CMK (cell line): ENCODE data around the gene FCN1.
"Not testable (repeated sequence)": the region's sequence is repeated elsewhere in the genome, so short reads cannot be mapped to it uniquely, and the experiment has no call there.

ENCODE experiments used
- DNase-seq: peaks from one replicate; pipeline ENCODE4 v3.0.0-alpha.2; 2010; ENCODE audit warnings: low read depth

The FCN1 gene

DNA sequence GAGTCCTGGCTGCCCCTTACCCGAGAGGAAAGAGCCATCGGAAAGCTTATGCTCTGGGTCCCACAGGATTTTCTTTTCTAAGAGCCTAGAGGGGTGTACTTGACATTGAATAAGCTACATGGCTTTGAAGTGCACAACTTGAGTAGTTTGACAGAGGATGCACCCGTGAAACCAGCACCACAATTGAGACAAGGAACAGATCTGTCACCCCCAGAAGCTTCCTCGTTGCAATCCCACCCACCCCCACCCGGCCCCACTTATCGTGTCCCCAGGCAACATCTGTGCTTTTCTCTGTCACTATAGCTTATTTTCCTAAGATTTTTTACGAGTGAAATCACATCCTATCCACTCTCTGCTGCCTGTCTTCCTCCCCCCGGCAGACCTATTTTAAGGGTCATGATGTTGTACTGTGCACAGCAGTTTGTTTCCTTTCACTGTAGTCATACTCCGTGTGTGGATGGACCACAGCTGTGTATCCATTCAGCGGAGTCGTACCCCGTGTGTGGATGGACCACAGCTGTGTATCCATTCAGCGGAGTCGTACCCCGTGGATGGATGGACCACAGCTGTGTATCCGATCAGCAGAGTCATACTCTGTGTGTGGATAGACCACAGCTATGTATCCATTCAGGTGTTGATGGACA lies 45.9 kb downstream of the FCN1 start:
- no peak for DNase-seq

DNA sequence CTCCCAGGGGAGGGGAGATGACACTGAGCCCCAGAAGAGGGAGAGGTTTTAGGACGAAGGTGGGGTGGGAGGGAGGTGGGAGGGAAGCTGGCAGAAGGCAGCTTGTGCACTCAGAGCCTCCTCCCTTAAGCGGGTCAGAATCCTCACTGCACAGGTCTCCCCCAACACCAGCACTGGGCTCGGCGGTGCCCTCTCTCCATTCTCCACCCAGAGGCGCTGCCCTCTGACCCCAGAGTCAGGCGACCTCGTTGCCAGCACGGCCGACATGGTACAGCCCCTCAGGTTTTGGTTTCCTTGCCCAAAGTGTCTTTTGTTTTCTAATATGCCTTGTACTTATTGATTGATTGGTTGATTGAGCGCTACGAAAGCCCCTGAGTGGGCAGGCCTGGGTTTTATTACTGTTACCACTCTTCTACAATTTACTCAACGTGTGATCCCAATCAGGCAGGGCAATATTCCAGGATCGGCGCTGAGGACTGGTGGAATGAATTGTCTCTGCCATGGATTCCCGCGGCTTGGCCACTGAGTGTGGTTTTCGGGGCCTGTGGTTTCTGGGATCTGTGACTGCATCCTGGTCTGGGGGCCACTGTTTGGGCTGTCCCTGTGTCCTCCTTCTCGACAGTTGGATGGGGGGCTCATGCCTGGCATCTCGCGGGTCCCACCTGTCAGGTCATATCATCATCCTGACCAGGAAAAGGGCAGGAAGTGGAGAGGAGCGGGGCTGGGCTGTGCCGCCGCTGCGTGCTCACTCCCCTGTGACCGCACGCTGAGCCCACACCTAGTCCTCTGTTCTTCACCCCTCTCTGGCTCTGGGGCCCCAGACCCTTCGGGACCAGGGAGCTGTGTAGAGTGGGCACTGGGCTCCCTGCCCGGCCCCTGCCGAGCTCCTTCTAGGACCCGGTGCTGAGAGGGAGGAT lies 46.7 kb downstream of the FCN1 start:
- DNase-seq = no peak

DNA sequence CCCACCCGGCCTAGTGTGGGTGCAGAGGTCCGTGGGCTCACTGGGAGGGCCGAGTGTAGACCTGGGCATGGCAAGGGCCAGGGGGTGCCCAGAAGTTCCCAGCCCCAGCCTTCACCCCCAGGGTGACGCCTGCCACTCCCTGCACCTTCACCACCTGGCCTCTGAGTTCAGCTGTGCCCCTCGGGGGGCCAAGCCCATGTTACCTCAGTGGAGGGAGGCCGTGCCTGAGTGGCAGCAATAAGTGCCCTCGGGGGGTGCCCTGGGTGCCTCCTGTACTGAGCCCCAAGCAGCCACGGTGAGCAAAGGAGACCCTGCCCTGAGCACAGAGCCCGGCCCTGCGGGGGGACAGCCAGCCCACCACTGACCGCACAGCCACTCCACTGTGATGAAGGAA lies 47.4 kb downstream of the FCN1 start:
- no peak for DNase-seq

DNA sequence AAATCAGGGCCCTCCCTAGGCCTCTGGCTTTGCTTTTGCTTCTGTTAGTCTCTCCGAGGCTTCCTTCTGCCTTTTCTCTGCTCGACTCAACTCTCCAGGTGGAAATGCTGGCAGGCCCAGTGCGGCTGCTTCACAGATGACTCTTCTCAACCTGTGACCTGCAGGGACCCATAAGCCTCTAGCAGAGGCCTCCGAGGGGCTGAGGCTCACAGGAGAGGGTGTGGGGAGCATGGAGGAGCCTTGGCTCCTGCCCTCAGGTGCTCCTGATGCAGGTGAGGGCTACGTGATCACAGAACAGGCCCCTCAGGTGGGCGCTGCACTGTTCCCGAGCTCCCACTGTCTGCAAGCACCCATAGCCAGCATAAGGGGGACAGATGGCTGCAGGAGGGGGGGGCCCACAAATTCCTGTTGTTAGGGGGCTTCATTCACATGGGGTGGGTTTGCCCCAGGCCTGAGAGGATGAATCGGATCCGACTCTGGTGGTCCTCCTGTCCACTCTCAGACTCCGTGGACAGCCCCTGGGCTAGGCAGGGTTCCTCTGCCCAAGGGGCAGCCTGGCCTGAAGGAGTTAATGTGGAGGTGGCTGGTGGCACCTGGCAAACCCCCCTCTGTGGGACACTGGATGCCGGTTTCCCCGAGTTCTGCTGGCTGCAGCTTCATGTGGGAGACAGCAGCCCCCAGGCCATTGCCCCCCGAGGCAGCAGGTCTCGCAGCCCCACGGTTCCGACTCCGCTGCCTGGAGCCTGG lies 48.0 kb downstream of the FCN1 start:
- DNase-seq = no peak

DNA sequence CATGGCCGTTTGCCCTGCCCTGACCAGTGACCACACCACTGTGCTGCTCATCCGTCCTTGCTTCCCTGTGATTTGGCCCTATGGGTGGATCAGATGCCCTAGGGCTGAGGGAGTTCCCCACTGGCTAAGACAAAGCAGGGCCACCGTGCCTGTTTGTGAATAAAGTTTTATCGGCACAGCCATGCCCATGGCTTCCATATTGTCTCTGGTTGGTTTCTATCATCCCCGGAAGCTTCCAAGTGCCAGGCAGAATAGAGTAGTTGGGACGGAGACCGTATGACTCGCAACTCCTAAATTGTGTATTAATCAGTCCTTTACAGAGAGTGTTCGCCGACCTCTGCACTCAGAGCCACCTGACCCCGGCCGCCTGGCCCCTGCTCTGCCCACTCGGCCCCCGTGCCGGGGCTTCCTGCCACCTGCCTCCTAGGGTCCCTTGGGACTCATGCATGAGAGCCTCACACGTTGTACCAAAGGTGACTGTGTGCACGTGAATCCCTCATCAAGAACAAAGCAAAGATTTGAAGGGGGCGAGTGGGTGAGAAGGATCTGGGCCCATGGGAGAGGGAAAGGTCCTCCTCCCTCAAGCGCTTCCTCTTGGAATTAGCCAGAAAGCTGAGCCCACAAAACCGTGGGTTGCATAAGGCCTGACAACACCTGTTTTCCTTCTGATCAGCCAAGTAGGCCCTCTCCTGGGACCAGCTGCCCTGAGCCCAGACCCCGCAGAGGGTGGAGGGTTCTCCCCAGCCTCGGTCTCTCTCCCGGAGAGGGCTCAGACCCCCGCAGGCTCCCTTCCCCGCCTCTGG lies 48.8 kb downstream of the FCN1 start:
- no peak for DNase-seq

DNA sequence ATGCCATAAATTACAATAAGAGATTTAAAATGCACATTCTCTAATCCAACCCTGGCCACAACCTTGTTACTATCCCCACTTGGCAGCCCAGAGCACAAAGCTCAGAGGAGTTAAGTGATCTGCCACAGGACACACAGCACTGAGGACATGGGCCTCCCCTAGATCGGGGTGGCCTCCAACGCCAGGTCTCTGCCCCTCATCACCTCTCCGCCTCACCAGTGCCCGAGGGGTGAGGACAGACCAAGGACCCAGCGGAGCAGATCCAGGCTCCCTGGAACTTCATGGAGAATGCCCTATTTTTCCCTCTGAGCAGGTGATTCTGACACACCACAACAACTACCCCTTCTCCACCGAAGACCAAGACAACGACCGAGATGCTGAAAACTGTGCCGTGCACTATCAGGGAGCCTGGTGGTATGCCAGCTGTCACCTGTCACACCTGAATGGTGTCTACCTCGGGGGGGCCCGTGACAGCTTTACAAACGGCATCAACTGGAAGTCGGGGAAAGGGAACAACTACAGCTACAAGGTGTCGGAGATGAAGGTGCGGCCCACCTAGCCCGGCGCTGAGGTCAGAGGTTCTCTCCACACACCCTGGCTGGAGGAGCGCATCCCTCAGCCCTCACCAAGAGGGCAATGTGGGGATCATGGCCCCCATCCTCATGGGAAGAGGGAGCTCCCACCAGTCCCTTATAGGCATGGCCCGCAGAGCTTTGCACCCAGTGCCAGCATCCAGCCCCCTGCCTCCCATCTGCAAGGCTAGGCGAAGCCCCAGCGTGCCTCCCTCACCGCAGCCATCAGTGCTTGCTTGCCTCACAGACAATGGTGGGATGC lies 49.6 kb downstream of the FCN1 start:
- no peak for DNase-seq

DNA sequence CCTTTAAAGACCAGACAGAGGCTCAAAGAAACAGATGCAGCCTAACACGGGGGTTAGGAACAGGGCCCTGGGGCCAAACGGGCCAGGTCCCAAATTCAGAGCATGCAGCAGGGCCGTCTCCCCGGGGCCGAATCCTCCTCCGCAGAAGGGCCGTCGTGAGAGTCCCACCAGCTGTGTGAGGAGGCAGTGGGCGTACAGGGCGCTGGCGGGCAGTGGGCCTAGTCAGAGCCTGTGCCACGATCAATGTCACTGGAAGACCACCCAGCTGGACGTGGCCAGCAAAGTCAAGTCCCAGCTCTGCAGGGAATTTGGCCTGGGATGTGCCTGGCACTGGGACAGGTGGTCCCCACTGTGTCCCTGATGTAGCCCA lies 52.9 kb downstream of the FCN1 start:
- DNase-seq = no peak

DNA sequence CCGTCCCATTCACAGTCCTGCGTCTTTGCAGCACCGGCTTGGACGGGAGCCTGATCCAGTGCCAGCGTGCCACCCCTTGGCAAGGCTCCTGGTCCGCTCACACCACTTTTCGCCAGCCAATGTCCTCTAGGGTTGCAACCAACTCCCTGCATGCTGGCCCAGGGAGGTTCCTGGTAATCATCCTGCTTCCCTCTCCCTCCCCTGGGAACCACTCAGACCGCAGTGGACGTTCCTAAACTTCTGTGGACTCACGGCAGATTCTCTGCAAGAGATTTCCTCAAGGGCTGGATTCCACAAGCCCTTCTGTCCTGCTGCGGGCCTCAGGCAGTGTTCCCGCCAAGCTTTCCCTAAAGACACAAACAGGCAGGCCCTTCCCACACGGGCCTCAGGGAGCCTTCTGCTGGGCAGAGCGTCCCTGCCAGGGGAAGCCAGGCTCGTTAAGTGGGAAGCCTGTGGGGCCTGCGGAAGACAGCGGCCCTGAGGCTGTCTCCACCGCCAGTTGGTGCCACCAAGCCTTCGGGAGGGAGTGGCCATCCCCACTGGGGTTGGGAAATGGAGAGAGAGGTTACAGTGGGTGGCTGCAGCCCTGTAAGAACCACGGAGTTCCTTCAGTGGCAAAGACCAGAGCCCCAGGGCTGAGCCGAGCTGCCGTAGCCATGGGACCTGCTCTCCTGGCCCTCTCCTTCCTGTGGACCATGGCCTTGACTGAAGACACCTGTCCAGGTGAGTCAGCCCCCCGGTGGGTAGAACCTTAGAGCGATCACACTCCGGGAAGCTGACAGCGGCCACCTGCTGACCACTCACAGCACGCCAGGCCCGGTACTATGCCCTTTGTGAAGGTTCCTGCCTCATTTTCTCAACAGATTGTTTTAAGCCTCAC lies 53.5 kb downstream of the FCN1 start:
- DNase-seq = no peak

DNA sequence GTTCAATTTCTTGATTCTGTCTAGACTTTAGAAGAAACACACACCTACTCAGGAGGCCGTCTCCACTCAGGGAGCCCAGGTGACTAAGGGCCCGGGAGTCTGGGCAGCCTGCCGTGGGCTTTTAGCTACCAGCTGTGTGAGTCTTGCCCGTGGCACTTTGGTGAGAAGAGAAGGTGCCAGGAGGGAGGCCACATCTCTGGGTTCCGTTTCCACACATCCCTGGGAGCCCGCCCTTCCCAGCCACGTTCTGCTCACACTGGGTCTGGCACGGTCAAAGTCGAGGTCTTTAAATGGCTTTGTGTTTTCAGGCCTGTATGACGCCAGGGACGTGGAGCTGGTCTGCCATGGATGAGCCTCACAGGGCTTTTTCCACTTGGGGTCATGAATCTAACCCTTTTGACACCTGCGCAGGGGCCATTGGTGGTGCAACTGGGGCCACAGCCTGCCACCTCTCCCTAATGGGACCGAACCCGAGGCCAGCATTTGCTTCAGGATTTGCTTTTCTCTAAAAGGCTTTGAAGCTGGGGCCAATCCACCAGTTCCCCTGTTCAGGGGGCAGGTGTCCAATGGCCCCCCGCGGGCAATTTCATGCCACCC lies 54.3 kb downstream of the FCN1 start:
- no peak for DNase-seq

DNA sequence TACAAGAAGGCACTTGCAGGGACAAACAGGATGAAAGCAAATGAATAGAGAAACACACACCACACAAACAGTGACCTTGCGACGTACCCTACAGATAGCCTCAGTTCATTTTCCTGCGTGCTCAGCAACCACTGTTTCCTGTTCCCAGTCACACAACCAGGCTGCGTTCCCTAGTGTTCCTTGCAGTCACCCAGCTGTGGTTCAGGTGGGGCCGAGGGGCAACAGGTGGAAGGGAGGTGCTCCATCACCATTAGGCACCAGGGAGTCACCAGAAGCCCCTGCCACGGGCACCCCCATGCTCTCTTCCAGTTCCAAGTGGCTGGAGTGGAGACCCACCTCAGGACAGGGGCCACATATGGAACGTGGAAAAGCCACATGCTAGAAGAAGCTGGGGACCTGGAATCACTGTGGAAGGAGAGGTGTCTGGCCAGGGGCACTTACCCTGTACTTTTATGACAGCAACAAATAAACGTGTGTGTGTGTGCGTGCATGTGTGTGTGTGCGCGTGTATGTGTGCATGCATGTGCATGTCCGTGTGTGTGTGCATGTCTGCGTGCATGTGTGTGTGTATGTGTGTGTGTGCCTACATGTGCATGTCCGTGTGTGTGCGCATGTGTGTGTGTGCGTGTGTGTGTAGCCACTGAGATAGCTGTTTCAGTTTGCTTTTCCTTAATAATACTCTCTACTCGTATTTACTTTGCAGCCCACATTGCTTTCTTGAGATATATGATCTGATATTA lies 55.9 kb downstream of the FCN1 start:
- DNase-seq = no peak

DNA sequence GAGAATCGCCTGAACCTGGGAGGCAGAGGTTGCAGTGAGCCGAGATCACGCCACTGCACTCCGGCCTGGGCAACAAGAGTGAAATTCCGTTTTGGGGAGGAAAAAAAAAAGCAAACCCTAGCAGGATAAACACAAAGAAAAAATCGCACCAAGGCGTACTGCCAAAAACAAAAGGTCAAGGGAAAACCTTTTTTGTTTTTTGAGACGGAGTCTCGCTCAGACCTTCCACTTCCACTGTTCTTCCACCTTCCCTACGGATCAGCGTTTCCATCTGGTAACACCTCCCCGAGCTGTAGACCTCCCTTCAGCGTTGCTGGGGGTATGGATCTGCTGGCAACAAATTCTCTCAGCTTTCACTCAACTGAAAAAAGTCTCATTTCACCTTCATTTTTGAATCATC lies 57.2 kb downstream of the FCN1 start:
- no peak for DNase-seq

DNA sequence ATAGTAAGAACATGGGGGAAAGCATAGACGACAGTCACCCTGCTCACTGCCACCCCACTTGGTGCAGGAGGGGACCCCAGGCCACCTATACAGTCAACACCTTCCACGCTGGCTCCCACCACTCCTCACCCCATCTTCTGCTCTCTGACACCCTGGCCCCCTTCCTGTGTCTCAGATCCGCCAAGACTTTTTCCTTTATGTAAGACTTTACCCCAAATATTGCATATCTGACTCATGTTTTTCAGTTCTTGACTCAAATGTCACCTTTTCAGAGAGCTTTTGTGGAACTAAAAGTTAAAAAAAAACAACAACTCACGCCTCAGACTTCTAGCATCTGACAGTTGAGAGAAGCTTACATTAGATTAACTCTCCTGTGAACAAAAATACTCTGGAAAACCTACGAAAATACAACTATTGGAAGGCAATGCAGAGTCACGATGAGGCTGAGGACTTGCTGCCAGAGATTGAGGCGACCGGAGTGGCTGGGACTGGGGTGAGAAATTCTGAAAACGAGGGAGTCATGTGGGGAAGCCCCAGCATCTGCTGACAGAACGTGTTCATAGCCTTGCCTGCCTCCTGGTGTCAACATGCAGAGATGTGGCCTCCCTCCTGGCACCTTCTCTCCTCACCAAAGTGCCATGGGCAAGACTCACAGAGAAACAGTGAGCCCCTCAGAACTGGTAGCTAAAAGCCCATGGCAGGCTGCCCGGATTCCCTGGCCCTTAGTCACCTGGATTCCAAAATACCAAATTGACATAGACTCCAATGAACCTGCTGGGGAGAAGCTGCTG lies 59.5 kb downstream of the FCN1 start:
- DNase-seq = no peak

DNA sequence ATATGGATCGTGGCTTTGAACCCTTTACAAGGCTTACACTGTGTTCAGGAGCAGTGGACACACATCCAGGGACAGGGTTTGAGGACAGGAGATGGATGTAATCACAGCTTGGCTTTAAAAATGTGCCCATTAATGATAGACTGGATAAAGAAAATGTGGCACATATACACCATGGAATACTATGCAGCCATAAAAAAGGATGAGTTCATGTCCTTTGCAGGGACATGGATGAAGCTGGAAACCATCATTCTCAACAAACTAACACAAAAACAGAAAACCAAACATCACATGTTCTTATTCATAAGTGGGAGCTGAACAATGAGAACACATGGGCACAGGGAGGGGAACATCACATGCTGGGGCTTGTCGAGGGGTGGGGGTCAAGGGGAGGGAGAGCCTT lies 60.3 kb downstream of the FCN1 start:
- not testable (repeated sequence) for DNase-seq

DNA sequence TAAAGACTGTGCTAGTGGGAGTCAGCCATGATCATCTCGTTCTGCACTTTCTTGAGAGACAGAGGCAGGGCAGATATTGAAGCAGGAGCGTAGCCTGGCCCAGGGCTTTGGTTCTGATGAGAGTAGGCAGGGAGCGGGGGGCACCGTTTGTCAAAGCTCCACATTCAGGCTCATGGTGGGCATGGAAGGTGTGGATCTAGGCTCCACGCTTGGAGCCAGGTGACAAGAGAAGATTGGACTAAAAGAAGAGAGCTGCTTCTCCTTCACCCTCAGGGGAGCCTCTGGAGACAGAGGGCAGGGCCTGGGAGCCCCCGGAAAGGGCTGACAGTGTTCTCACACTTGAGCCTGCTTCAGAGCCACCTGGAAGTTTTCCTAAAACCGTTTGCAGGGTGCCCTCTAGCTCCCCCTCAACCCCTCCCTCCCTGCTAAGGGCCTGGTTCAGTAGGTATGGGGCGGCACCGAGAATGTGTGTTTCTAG lies 61.8 kb downstream of the FCN1 start:
- DNase-seq = no peak
